PC-3 (cell line): ENCODE measurements around the gene TTLL10.

Source experiments
- EZH2 ChIP-seq: fragments of 300-600 bp; sonication (generic); IDR thresholded peaks from one replicate; pipeline ENCODE4 v1.6.1; 2017; ENCODE audit warnings: antibody characterized with exemption, mild to moderate bottlenecking, low read length; ENCODE audit not compliant: unreplicated experiment
- TF ChIP-seq, protein P1 (sequence below): fragments of 300-600 bp; sonication (generic); conservative IDR thresholded peaks from 2 replicates; pipeline ENCODE4 v1.5.1; 2017; ENCODE audit warnings: antibody characterized with exemption, low read depth, mild to moderate bottlenecking, low read length

DNA sequence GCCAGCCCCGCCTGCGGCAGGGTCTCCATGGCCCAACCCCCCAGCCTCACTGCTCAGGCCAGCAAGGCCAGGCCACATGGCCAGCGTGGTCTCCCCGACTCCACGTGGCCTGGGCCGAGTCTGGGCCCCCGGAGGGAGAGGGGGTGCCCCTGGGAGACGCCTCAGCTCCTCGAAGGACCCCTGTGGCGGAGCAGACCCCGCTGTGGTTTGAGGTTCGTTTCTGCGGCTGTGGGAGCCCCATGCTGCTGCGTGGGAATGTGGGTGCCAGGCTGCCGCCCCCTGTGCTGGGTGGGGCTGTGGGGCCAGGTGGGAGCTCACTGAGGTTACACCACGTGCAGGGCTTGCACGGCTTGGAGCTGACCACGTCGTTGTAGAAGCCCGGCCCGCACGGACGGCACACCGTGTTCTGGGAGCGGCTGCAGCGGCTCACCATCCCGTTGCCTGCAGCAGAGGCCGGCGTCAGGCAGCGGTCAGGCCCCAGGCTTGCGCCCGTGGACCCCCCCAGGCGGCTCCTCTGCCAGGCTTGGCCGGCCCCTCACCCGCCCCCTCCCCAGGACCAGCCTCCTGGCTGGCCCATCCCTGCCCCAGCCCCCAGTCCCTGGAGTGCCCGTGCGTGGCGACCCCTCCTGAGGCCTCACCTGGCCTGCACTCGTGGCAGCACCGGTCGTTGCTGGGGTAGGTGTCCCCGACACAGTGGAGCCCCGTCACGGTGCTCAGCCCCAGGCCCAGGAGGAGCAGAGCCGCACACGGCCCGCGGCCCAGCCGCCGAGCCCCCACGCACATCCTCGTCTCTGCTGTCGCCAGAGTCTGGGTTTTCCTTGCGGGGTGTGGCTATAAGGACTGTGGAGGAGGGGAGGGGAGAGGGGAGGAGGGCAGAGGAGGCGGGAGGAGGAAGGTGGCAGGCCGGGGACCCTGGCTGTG, 39.9 kb downstream of the TTLL10 start, which contains the start of gene TNFRSF4:
- TF ChIP-seq, protein P1, sequence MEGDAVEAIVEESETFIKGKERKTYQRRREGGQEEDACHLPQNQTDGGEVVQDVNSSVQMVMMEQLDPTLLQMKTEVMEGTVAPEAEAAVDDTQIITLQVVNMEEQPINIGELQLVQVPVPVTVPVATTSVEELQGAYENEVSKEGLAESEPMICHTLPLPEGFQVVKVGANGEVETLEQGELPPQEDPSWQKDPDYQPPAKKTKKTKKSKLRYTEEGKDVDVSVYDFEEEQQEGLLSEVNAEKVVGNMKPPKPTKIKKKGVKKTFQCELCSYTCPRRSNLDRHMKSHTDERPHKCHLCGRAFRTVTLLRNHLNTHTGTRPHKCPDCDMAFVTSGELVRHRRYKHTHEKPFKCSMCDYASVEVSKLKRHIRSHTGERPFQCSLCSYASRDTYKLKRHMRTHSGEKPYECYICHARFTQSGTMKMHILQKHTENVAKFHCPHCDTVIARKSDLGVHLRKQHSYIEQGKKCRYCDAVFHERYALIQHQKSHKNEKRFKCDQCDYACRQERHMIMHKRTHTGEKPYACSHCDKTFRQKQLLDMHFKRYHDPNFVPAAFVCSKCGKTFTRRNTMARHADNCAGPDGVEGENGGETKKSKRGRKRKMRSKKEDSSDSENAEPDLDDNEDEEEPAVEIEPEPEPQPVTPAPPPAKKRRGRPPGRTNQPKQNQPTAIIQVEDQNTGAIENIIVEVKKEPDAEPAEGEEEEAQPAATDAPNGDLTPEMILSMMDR: no peak
- no peak for TF ChIP-seq EZH2
